Stimulated activated CD8-positive, alpha-beta memory T cell treated with anti-CD3 and anti-CD28 coated beads, Interleukin-12 subunit alpha, Interleukin-12 subunit beta, amount 100 ng/mL, for 24 hours (primary cell): ENCODE measurements around the gene TMF1.

Source experiments
- DNase-seq: peaks from one replicate; pipeline ENCODE4 v3.0.0-alpha.2; 2020; ENCODE audit errors: extremely low read depth

Gene TMF1

GRCh38 chr3:69051756-69052471 lies at the start of gene TMF1:
TSS of gene TMF1 (minus strand) at chr3:69052333. CDS start at chr3:69052086, 247 bp downstream.
- peak; percentile 92 for DNase-seq

GRCh38 chr3:69099576-69099975 lies 47.4 kb upstream of the TMF1 start:
- DNase-seq: no peak

GRCh38 chr3:69097407-69098086 lies 45.4 kb upstream of the TMF1 start:
- DNase-seq: no peak

- DNase-seq: no peak
Measured at GRCh38 chr3:69096299-69096698, 44.2 kb upstream of the TMF1 start.

GRCh38 chr3:69095636-69096035 lies 43.5 kb upstream of the TMF1 start:
- no peak for DNase-seq

GRCh38 chr3:69094467-69095205 lies 42.5 kb upstream of the TMF1 start:
- no peak for DNase-seq

GRCh38 chr3:69092030-69092516 lies 39.9 kb upstream of the TMF1 start:
- no peak for DNase-seq

- DNase-seq: no peak
Measured at GRCh38 chr3:69091389-69092029, 39.4 kb upstream of the TMF1 start.

GRCh38 chr3:69090021-69090420 lies 37.9 kb upstream of the TMF1 start:
- DNase-seq: no peak

GRCh38 chr3:69088063-69088462 lies 35.9 kb upstream of the TMF1 start:
- no peak for DNase-seq

- no peak for DNase-seq
Measured at GRCh38 chr3:69087030-69087791, 35.1 kb upstream of the TMF1 start.

- peak; percentile 61 for DNase-seq
Measured at GRCh38 chr3:69085833-69086722, 33.9 kb upstream of the TMF1 start.

GRCh38 chr3:69085168-69085832 lies 33.2 kb upstream of the TMF1 start:
- DNase-seq: no peak

- peak; percentile 76 for DNase-seq
Measured at GRCh38 chr3:69084326-69085167, 32.4 kb upstream of the TMF1 start, which contains the start of gene ARL6IP5. TSS of gene ARL6IP5 (plus strand) at chr3:69084937. CDS start at chr3:69085048, 111 bp downstream.

GRCh38 chr3:69082805-69083204 lies 30.7 kb upstream of the TMF1 start:
- peak; percentile 54 for DNase-seq

- DNase-seq: no peak
Measured at GRCh38 chr3:69082361-69082760, 30.2 kb upstream of the TMF1 start.

GRCh38 chr3:69081583-69082262 lies 29.6 kb upstream of the TMF1 start:
- no peak for DNase-seq
